ENCODE data around the gene NRG3.

The NRG3 gene

DNA sequence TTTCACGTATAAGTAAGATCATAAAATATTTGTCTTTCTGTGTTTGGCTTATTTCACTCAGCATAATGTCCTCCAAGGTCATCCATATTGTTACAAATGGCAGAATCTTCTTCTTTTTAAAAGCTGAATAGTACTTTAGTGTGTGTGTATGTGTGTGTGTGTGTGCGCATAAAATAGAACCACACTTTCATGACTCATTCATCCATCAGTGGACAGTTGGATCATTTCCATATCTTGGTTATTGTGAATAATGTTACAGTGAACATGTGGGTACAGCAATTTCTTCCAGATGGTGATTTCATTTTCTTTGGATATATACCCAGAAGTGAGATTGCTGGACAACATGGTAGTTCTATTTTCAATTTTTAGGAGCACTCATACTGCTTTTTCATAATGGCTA, 622.4 kb downstream of the NRG3 start:
- Histone ChIP-seq H3K4me1 (ENCODE audit: insufficient read depth, low read length) (no peaks in the 10 kb centered on the region), H3K27ac (ENCODE audit: low read depth, low read length) (no peak overlapping the region), H3K9me3 (ENCODE audit: low read length) (no peaks in the 10 kb centered on the region), H3K4me3 (ENCODE audit: low read depth in 1 of 2, low read length in 2 of 2) (no peak overlapping the region), H3K27me3 (ENCODE audit: control insufficient read depth in 1 of 2, insufficient read depth in 2 of 2, low read length in 2 of 2) (no peaks in the 10 kb centered on the region), H3K36me3 (ENCODE audit: insufficient read depth, low read length) (no peaks in the 10 kb centered on the region), H3K9ac (ENCODE audit: low read length) (no peak overlapping the region)

GRCh38 chr10:82498976-82499375, 624.0 kb downstream of the NRG3 start:
- no peaks in the 10 kb centered on the region for H3K4me1 ChIP-seq (ENCODE audit: insufficient read depth, low read length)
- H3K27me3 ChIP-seq (ENCODE audit: control insufficient read depth in 1 of 2, insufficient read depth in 2 of 2, low read length in 2 of 2): no peaks in the 10 kb centered on the region
- H3K36me3 ChIP-seq (ENCODE audit: insufficient read depth, low read length): no peaks in the 10 kb centered on the region
- no peak overlapping the region for H3K27ac ChIP-seq (ENCODE audit: low read depth, low read length)
- H3K9me3 ChIP-seq (ENCODE audit: low read length): no peaks in the 10 kb centered on the region
- H3K4me3 ChIP-seq (ENCODE audit: low read depth in 1 of 2, low read length in 2 of 2): no peak overlapping the region
- no peak overlapping the region for H3K9ac ChIP-seq (ENCODE audit: low read length)

- Histone ChIP-seq H3K4me3 (ENCODE audit: low read depth in 1 of 2, low read length in 2 of 2) (no peak overlapping the region), H3K9me3 (ENCODE audit: low read length) (no peaks in the 10 kb centered on the region), H3K27me3 (ENCODE audit: control insufficient read depth in 1 of 2, insufficient read depth in 2 of 2, low read length in 2 of 2) (no peaks in the 10 kb centered on the region), H3K9ac (ENCODE audit: low read length) (no peak overlapping the region), H3K36me3 (ENCODE audit: insufficient read depth, low read length) (no peaks in the 10 kb centered on the region), H3K27ac (ENCODE audit: low read depth, low read length) (no peak overlapping the region), H3K4me1 (ENCODE audit: insufficient read depth, low read length) (no peaks in the 10 kb centered on the region)
Observed at GRCh38 chr10:82505009-82505408, 630.0 kb downstream of the NRG3 start.

DNA sequence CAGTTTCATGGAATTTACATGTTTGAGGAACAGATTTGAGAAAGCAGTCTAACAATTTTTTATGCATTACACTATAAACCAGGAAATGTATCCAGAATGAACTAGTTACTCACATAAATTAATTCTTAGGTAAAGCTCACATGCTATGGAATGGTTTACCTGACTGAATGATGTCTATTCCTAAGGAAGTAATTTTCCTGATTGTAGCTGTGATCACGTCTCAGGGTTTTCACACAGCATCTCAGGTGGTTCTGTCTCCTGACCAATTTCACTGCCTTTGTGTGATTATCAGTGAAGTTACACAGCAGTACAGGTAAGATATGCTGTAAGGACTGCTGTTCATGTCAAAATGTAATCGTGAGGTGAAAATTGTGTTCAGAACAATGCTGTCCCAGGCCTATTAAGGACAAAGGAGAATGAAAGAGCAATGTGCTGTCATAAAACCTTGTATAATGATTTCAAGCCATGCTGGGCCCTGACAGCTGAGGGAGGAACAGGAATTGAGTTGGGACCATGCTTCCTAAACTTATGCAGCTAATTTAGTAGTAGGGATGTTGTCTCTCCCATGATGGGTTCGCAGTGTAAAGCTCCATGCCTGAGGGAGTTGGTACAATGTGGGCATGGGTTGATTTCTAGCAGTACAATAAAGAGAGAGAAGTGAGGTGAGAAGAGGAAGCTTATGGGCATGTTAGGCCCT, 631.8 kb downstream of the NRG3 start:
- Histone ChIP-seq H3K27ac (ENCODE audit: low read depth, low read length) (no peak overlapping the region), H3K36me3 (ENCODE audit: insufficient read depth, low read length) (no peaks in the 10 kb centered on the region), H3K9ac (ENCODE audit: low read length) (no peak overlapping the region), H3K4me3 (ENCODE audit: low read depth in 1 of 2, low read length in 2 of 2) (no peak overlapping the region), H3K4me1 (ENCODE audit: insufficient read depth, low read length) (no peaks in the 10 kb centered on the region), H3K9me3 (ENCODE audit: low read length) (no peaks in the 10 kb centered on the region), H3K27me3 (ENCODE audit: control insufficient read depth in 1 of 2, insufficient read depth in 2 of 2, low read length in 2 of 2) (no peaks in the 10 kb centered on the region)

- H3K9me3 ChIP-seq (ENCODE audit: low read length): no peaks in the 10 kb centered on the region
- H3K9ac ChIP-seq (ENCODE audit: low read length): no peak overlapping the region
- H3K27me3 ChIP-seq (ENCODE audit: control insufficient read depth in 1 of 2, insufficient read depth in 2 of 2, low read length in 2 of 2): no peaks in the 10 kb centered on the region
- H3K4me1 ChIP-seq (ENCODE audit: insufficient read depth, low read length): no peaks in the 10 kb centered on the region
- H3K36me3 ChIP-seq (ENCODE audit: insufficient read depth, low read length): no peaks in the 10 kb centered on the region
- no peak overlapping the region for H3K27ac ChIP-seq (ENCODE audit: low read depth, low read length)
- no peak overlapping the region for H3K4me3 ChIP-seq (ENCODE audit: low read depth in 1 of 2, low read length in 2 of 2)
Observed at GRCh38 chr10:82515256-82515655, 640.3 kb downstream of the NRG3 start.

GRCh38 chr10:82529062-82529461, 654.1 kb downstream of the NRG3 start:
- Histone ChIP-seq H3K4me3 (ENCODE audit: low read depth in 1 of 2, low read length in 2 of 2) (no peak overlapping the region), H3K9ac (ENCODE audit: low read length) (no peak overlapping the region), H3K36me3 (ENCODE audit: insufficient read depth, low read length) (no peaks in the 10 kb centered on the region), H3K27ac (ENCODE audit: low read depth, low read length) (no peak overlapping the region), H3K4me1 (ENCODE audit: insufficient read depth, low read length) (no peaks in the 10 kb centered on the region), H3K27me3 (ENCODE audit: control insufficient read depth in 1 of 2, insufficient read depth in 2 of 2, low read length in 2 of 2) (no peaks in the 10 kb centered on the region), H3K9me3 (ENCODE audit: low read length) (no peaks in the 10 kb centered on the region)

DNA sequence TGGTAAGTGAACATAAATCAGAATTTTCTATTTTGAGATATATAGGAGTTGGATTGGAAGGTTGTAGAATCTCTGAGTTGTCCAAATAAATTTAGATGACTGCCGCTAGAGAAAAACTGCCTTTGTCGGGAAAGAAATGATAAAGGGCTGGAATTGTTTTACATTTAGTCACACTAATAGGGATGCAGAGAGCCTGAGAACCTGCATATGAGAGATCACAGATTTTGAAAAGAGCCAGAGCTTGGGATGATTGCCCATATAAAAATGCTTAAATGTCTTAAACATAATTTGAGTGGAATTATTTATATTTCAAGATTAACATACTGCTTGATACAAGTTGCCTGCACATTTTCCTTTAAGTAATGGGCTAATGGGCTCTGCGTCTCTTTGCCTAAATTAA, 660.5 kb downstream of the NRG3 start:
- H3K9ac ChIP-seq (ENCODE audit: low read length): no peak overlapping the region
- no peak overlapping the region for H3K27ac ChIP-seq (ENCODE audit: low read depth, low read length)
- H3K4me3 ChIP-seq (ENCODE audit: low read depth in 1 of 2, low read length in 2 of 2): no peak overlapping the region
- H3K9me3 ChIP-seq (ENCODE audit: low read length): no peaks in the 10 kb centered on the region
- no peaks in the 10 kb centered on the region for H3K27me3 ChIP-seq (ENCODE audit: control insufficient read depth in 1 of 2, insufficient read depth in 2 of 2, low read length in 2 of 2)
- H3K36me3 ChIP-seq (ENCODE audit: insufficient read depth, low read length): no peaks in the 10 kb centered on the region
- no peaks in the 10 kb centered on the region for H3K4me1 ChIP-seq (ENCODE audit: insufficient read depth, low read length)

GRCh38 chr10:82536668-82537067, 661.7 kb downstream of the NRG3 start:
- Histone ChIP-seq H3K9ac (ENCODE audit: low read length) (no peak overlapping the region), H3K27ac (ENCODE audit: low read depth, low read length) (no peak overlapping the region), H3K9me3 (ENCODE audit: low read length) (no peaks in the 10 kb centered on the region), H3K36me3 (ENCODE audit: insufficient read depth, low read length) (no peaks in the 10 kb centered on the region), H3K27me3 (ENCODE audit: control insufficient read depth in 1 of 2, insufficient read depth in 2 of 2, low read length in 2 of 2) (no peaks in the 10 kb centered on the region), H3K4me3 (ENCODE audit: low read depth in 1 of 2, low read length in 2 of 2) (no peak overlapping the region), H3K4me1 (ENCODE audit: insufficient read depth, low read length) (no peaks in the 10 kb centered on the region)

DNA sequence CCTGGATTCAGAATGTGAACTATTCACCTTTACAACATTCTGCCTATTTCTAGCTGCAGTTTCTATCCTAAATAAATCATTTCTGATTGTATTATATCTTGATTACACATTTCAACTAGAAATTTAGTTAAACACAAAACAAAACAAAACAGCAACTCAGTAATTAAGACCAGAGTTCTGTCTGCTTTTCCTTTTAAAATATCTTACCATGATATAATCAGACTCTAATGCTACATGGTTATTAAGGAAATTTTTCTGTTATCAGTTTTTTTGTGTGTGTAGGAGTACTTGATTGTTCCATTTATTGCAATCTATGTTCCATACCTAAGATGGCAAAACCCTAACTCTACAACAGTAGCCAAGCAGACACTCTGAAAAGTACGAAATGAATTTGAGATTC, 663.3 kb downstream of the NRG3 start:
- H3K9me3 ChIP-seq (ENCODE audit: low read length): no peaks in the 10 kb centered on the region
- no peaks in the 10 kb centered on the region for H3K4me1 ChIP-seq (ENCODE audit: insufficient read depth, low read length)
- H3K27ac ChIP-seq (ENCODE audit: low read depth, low read length): no peak overlapping the region
- no peaks in the 10 kb centered on the region for H3K27me3 ChIP-seq (ENCODE audit: control insufficient read depth in 1 of 2, insufficient read depth in 2 of 2, low read length in 2 of 2)
- no peaks in the 10 kb centered on the region for H3K36me3 ChIP-seq (ENCODE audit: insufficient read depth, low read length)
- no peak overlapping the region for H3K9ac ChIP-seq (ENCODE audit: low read length)
- no peak overlapping the region for H3K4me3 ChIP-seq (ENCODE audit: low read depth in 1 of 2, low read length in 2 of 2)

DNA sequence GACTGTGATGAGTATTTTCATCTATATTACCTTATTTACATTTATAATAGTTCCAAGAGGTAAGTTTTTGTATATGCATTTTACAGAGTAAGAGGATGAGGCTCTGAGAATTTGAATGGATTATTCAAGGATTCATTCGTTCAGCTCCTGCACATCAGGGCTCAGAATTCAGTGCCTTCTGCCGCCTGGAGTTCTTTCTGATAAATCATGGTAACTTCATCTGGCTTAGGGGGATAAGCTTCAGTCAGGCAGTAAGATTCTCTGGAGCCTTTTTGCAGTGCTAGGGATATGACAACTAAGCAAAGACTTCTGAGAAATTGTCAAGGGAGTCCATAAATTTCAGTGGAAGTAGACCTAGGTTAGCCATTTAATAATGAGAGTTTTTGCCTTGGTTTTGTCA, 668.6 kb downstream of the NRG3 start:
- Histone ChIP-seq H3K4me1 (ENCODE audit: insufficient read depth, low read length) (no peaks in the 10 kb centered on the region), H3K36me3 (ENCODE audit: insufficient read depth, low read length) (no peaks in the 10 kb centered on the region), H3K9ac (ENCODE audit: low read length) (no peak overlapping the region), H3K4me3 (ENCODE audit: low read depth in 1 of 2, low read length in 2 of 2) (no peak overlapping the region), H3K9me3 (ENCODE audit: low read length) (no peaks in the 10 kb centered on the region), H3K27ac (ENCODE audit: low read depth, low read length) (no peak overlapping the region), H3K27me3 (ENCODE audit: control insufficient read depth in 1 of 2, insufficient read depth in 2 of 2, low read length in 2 of 2) (no peaks in the 10 kb centered on the region)

DNA sequence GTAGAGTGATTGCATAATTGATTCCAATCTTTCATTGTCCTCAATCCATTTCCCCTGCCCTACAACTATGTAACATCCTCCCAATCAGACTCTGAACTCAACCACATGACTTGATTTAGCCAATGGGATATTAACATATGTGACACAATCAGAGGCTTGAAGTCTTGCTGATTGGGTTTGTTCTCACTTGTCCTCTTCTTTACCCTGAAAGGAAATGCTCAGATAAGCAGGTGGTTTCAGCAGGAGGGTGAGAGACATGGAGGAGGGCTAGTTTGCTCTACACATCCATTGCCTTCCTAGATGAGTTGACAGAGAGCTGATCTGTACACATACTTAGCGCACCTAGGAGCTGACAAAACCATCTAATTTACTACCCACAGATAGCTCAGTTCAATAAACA, 669.4 kb downstream of the NRG3 start:
- Histone ChIP-seq H3K9me3 (ENCODE audit: low read length) (no peaks in the 10 kb centered on the region), H3K27ac (ENCODE audit: low read depth, low read length) (no peak overlapping the region), H3K9ac (ENCODE audit: low read length) (no peak overlapping the region), H3K4me1 (ENCODE audit: insufficient read depth, low read length) (no peaks in the 10 kb centered on the region), H3K27me3 (ENCODE audit: control insufficient read depth in 1 of 2, insufficient read depth in 2 of 2, low read length in 2 of 2) (no peaks in the 10 kb centered on the region), H3K36me3 (ENCODE audit: insufficient read depth, low read length) (no peaks in the 10 kb centered on the region), H3K4me3 (ENCODE audit: low read depth in 1 of 2, low read length in 2 of 2) (no peak overlapping the region)

GRCh38 chr10:82551506-82551905, 676.5 kb downstream of the NRG3 start:
- H3K27ac ChIP-seq (ENCODE audit: low read depth, low read length): no peak overlapping the region
- H3K9ac ChIP-seq (ENCODE audit: low read length): no peak overlapping the region
- H3K4me3 ChIP-seq (ENCODE audit: low read depth in 1 of 2, low read length in 2 of 2): no peak overlapping the region
- no peaks in the 10 kb centered on the region for H3K36me3 ChIP-seq (ENCODE audit: insufficient read depth, low read length)
- H3K27me3 ChIP-seq (ENCODE audit: control insufficient read depth in 1 of 2, insufficient read depth in 2 of 2, low read length in 2 of 2): no peaks in the 10 kb centered on the region
- H3K9me3 ChIP-seq (ENCODE audit: low read length): no peaks in the 10 kb centered on the region
- H3K4me1 ChIP-seq (ENCODE audit: insufficient read depth, low read length): no peaks in the 10 kb centered on the region
